CD14-positive monocyte (primary cell): ENCODE data around the gene ROBO2. TPM values are rescaled to one million over a fixed set of nuclear protein-coding genes. Genes with fewer than 3 reads are reported as not detected.

ENCODE experiments used
- DNase-seq, 3 donors: peaks; one replicate each; pipeline ENCODE4 v3.0.0-alpha.2; 2011 to 2022
- H2AFZ ChIP-seq: 2 replicates; pipeline ENCODE4 v1.6.0; 2012; ENCODE audit warnings: mild to moderate bottlenecking, low read depth, low read length, inconsistent platforms; ENCODE audit not compliant: insufficient read depth, poor library complexity, severe bottlenecking
- H3K27ac ChIP-seq, 2 donors: 1 replicate in 1 of 2; 2 replicates in 1 of 2; pipeline ENCODE4 v1.5.1; 2012 to 2013; ENCODE audit warnings: low read length in 2 of 2, control low read depth in 1 of 2, inconsistent platforms in 1 of 2, low read depth in 1 of 2, mild to moderate bottlenecking in 1 of 2
- H3K27me3 ChIP-seq, 2 donors: one replicate each; pipeline versions ENCODE4 v1.6.0 to v1.6.1; 2011 to 2013; ENCODE audit warnings: low read length in 2 of 2; ENCODE audit not compliant: control insufficient read depth in 2 of 2, insufficient read depth in 2 of 2
- H3K36me3 ChIP-seq, 2 donors: replicated peaks in 1 of 2; 1 replicate in 1 of 2; 2 replicates in 1 of 2; pipeline versions ENCODE4 v1.5.1 to v1.6.1; 2012 to 2013; ENCODE audit warnings: low read length in 2 of 2, control low read depth in 1 of 2, inconsistent platforms in 1 of 2, mild to moderate bottlenecking in 1 of 2; ENCODE audit not compliant: insufficient read depth in 2 of 2, control insufficient read depth in 1 of 2
- H3K4me1 ChIP-seq, 2 donors: 1 replicate in 1 of 2; 2 replicates in 1 of 2; pipeline versions ENCODE4 v1.5.1 to v1.6.1; 2012 to 2013; ENCODE audit warnings: low read length in 2 of 2, control low read depth in 1 of 2, inconsistent platforms in 1 of 2, mild to moderate bottlenecking in 1 of 2, moderate library complexity in 1 of 2; ENCODE audit not compliant: insufficient read depth in 2 of 2, control insufficient read depth in 1 of 2
- H3K4me2 ChIP-seq: replicated peaks from 2 replicates; pipeline ENCODE3; 2012; ENCODE audit warnings: low read length, moderate library complexity, mild to moderate bottlenecking; ENCODE audit not compliant: poor library complexity, severe bottlenecking; ENCODE audit errors: extremely low read depth
- H3K4me3 ChIP-seq, 3 experiments: fragments of 200-600 bp in 1 of 3; sonication (generic) in 1 of 3; replicated peaks in 1 of 3; 1 replicate in 2 of 3; 2 replicates in 1 of 3; pipeline ENCODE4 v1.5.1; 2011 to 2013; ENCODE audit warnings: low read length in 3 of 3, mild to moderate bottlenecking in 3 of 3, control low read depth in 2 of 3, low read depth in 2 of 3, inconsistent platforms in 1 of 3, moderate library complexity in 1 of 3
- H3K79me2 ChIP-seq: 2 replicates; pipeline ENCODE4 v1.6.0; 2012; ENCODE audit warnings: mild to moderate bottlenecking, control low read depth, inconsistent platforms, low read length, moderate library complexity; ENCODE audit not compliant: insufficient read depth
- H3K9ac ChIP-seq: 2 replicates; pipeline ENCODE4 v1.6.0; 2017; ENCODE audit warnings: low read length, mild to moderate bottlenecking; ENCODE audit not compliant: insufficient read depth, poor library complexity, severe bottlenecking
- H3K9me3 ChIP-seq, 2 donors: replicated peaks in 1 of 2; 1 replicate in 1 of 2; 2 replicates in 1 of 2; pipeline versions ENCODE4 v1.5.1 to v1.6.1; 2012 to 2013; ENCODE audit warnings: low read length in 2 of 2, control low read depth in 1 of 2; ENCODE audit not compliant: control insufficient read depth in 1 of 2, insufficient read depth in 1 of 2
- H4K20me1 ChIP-seq: 2 replicates; pipeline ENCODE4 v1.6.0; 2012; ENCODE audit warnings: mild to moderate bottlenecking, low read length, control low read depth, moderate library complexity; ENCODE audit not compliant: insufficient read depth
- H3K27ac Mint-ChIP-seq, 7 donors: one replicate each; pipeline ENCODE4 v1.8.0; 2020; ENCODE audit warnings: mild to moderate bottlenecking in 7 of 7, mixed read lengths in 7 of 7, moderate library complexity in 6 of 7, inconsistent platforms in 2 of 7
- H3K27me3 Mint-ChIP-seq, 3 donors: one replicate each; pipeline ENCODE4 v1.8.0; 2021 to 2022; ENCODE audit warnings: low read depth in 3 of 3, mild to moderate bottlenecking in 3 of 3, mixed read lengths in 3 of 3, moderate library complexity in 3 of 3, inconsistent platforms in 1 of 3
- H3K36me3 Mint-ChIP-seq, 2 donors: one replicate each; pipeline ENCODE4 v1.8.0; 2020; ENCODE audit warnings: mixed read lengths in 2 of 2, inconsistent platforms in 1 of 2, mild to moderate bottlenecking in 1 of 2
- H3K4me1 Mint-ChIP-seq: one replicate; pipeline ENCODE4 v1.8.0; 2020; ENCODE audit warnings: mild to moderate bottlenecking, mixed read lengths
- H3K4me3 Mint-ChIP-seq, 2 donors: one replicate each; pipeline ENCODE4 v1.8.0; 2020; ENCODE audit warnings: mild to moderate bottlenecking in 2 of 2, mixed read lengths in 2 of 2, moderate library complexity in 1 of 2
- H3K9me3 Mint-ChIP-seq, 7 donors: one replicate each; pipeline ENCODE4 v1.8.0; 2020 to 2022; ENCODE audit warnings: mixed read lengths in 7 of 7, mild to moderate bottlenecking in 6 of 7, moderate library complexity in 6 of 7, inconsistent platforms in 2 of 7
- WGBS: methylation state at CpG from one replicate; pipeline ENCODE4 v1.1.5; 2013; ENCODE audit warnings: missing lambda C conversion rate; ENCODE audit not compliant: insufficient coverage; 5-methylcytosine and 5-hydroxymethylcytosine counted together
- intact Hi-C, 2 donors: fragments of 100-400 bp; cut with micrococcal nuclease; formaldehyde crosslinking; loops; one replicate each; pipeline versions ENCODE4 v1.15.0 to v1.15.1; 2023
- polyA plus RNA-seq, 3 donors: library from polyadenylated mRNA; depleted of rRNA in 1 of 3; unstranded in 2 of 3; stranded (reverse) in 1 of 3; fragments of 300-500 nt in 2 of 3; fragments of >200 nt in 1 of 3; fragmentation: Illumina TruSeq in 2 of 3; gene quantifications; 1 replicate in 2 of 3; 2 replicates in 1 of 3; pipeline ENCODE4 v1.2.3, GENCODE V29; 2012 to 2021
- TF ChIP-seq, protein P1 (sequence below): fragments of 200-600 bp; IDR thresholded peaks from one replicate; pipeline ENCODE4 v1.8.0; 2022; ENCODE audit warnings: antibody characterized with exemption, mild to moderate bottlenecking

ROBO2 gene
- polyA plus RNA-seq, 3 donors: not detected

DNA sequence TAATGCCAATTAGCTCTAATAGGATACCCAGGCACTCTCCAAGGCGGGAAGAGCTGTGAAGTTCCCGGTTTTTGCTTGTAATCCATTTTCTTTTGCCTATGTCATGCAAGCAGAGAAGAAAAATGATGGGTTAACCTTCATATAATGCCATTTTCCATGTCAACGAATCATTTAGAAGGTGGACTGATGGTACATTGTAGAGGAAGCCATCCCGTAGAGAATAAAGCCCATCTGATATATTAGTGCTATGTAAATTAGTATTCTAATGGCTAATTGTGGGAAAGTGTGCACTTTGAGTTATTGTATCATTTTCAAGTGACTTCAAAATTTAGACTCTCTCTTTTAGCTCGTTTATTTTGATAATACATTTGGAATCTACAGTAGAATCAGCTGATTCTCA lies 509.1 kb downstream of the ROBO2 start:
- no CpG with 5 or more reads among the region's 5 CpGs for WGBS
- H3K36me3 Mint-ChIP-seq: no peaks in the 10 kb centered on the region
- Histone ChIP-seq H3K36me3 (no peaks in the 10 kb centered on the region), H3K9me3 (no peaks in the 10 kb centered on the region), H4K20me1 (no peaks in the 10 kb centered on the region), H3K4me2 (no peak overlapping the region), H3K27ac (no peak overlapping the region), H3K4me3 (no peak overlapping the region), H3K4me1 (no peaks in the 10 kb centered on the region), H3K27me3 (no peaks in the 10 kb centered on the region), H3K79me2 (no peaks in the 10 kb centered on the region), H2AFZ (no peak overlapping the region), H3K9ac (no peak overlapping the region)
- no peaks in the 10 kb centered on the region for H3K4me1 Mint-ChIP-seq
- no peak overlapping the region for H3K27ac Mint-ChIP-seq
- TF ChIP-seq, protein P1, sequence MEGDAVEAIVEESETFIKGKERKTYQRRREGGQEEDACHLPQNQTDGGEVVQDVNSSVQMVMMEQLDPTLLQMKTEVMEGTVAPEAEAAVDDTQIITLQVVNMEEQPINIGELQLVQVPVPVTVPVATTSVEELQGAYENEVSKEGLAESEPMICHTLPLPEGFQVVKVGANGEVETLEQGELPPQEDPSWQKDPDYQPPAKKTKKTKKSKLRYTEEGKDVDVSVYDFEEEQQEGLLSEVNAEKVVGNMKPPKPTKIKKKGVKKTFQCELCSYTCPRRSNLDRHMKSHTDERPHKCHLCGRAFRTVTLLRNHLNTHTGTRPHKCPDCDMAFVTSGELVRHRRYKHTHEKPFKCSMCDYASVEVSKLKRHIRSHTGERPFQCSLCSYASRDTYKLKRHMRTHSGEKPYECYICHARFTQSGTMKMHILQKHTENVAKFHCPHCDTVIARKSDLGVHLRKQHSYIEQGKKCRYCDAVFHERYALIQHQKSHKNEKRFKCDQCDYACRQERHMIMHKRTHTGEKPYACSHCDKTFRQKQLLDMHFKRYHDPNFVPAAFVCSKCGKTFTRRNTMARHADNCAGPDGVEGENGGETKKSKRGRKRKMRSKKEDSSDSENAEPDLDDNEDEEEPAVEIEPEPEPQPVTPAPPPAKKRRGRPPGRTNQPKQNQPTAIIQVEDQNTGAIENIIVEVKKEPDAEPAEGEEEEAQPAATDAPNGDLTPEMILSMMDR: no peak
- intact Hi-C loops: no loop called here
- peaks cover 0 to 3% (median 0%) of the 10 kb centered on the region in 7 donors for H3K9me3 Mint-ChIP-seq
- no peak overlapping the region for H3K4me3 Mint-ChIP-seq
- no peak for DNase-seq
- no peaks in the 10 kb centered on the region for H3K27me3 Mint-ChIP-seq

DNA sequence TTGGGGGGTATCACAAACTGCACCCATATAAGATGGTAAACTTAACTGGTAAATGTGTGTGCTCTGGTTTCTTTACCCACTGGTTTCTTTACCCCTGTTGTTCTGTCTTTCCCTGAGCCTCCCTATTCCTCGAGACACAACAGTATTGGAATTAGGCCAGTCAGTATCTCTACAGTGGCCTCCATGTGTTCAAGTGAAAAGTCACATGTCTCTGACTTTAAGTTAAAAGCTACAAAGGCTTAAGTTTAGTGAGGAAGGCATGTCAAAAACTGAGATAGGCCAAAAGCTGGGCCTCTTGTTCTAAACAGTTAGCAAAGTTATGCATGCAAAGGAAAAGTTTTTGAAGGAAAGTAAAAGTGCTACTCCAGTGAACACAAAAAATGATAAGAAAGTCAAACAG lies 513.3 kb downstream of the ROBO2 start:
- no peaks in the 10 kb centered on the region for H3K79me2 ChIP-seq
- no peak for DNase-seq
- no peaks in the 10 kb centered on the region for H4K20me1 ChIP-seq
- H3K36me3 Mint-ChIP-seq: no peaks in the 10 kb centered on the region
- H3K27me3 Mint-ChIP-seq: no peaks in the 10 kb centered on the region
- no peak overlapping the region for H3K27ac ChIP-seq
- TF ChIP-seq, protein P1: no peak
- no peak overlapping the region for H3K27ac Mint-ChIP-seq
- no peak overlapping the region for H3K4me3 Mint-ChIP-seq
- H3K4me3 ChIP-seq: no peak overlapping the region
- H3K9me3 Mint-ChIP-seq: peaks cover 0 to 3% (median 0%) of the 10 kb centered on the region in 7 donors
- H3K4me1 Mint-ChIP-seq: no peaks in the 10 kb centered on the region
- no peaks in the 10 kb centered on the region for H3K36me3 ChIP-seq
- no peaks in the 10 kb centered on the region for H3K4me1 ChIP-seq
- H3K27me3 ChIP-seq: no peaks in the 10 kb centered on the region
- no peaks in the 10 kb centered on the region for H3K9me3 ChIP-seq
- intact Hi-C loops: no loop called here
- WGBS: no CpG with 5 or more reads among the region's 1 CpG
- H3K4me2 ChIP-seq: no peak overlapping the region
- no peak overlapping the region for H3K9ac ChIP-seq
- H2AFZ ChIP-seq: no peak overlapping the region
